Activated naive CD8-positive, alpha-beta T cell treated with anti-CD3 and anti-CD28 coated beads, Interleukin-2, amount 50 U/mL, for 24 hours (primary cell): ENCODE measurements around the gene INPP5E.

Experiments
- ATAC-seq: fragments of 150-1000 bp; cut with Tn5 transposase; one replicate; pipeline ENCODE4 v1.10.0; 2021
- DNase-seq: peaks from one replicate; pipeline ENCODE4 v3.0.0; 2021
- H3K27ac Mint-ChIP-seq: one replicate; pipeline ENCODE4 v1.8.0; 2021; ENCODE audit warnings: mild to moderate bottlenecking, mixed read lengths
- H3K27me3 Mint-ChIP-seq: one replicate; pipeline ENCODE4 v1.8.0; 2021; ENCODE audit warnings: mixed read lengths
- H3K36me3 Mint-ChIP-seq: one replicate; pipeline ENCODE4 v1.8.0; 2021; ENCODE audit warnings: low read depth, mixed read lengths
- H3K4me1 Mint-ChIP-seq: one replicate; pipeline ENCODE4 v1.8.0; 2021; ENCODE audit warnings: mixed read lengths
- H3K4me3 Mint-ChIP-seq: one replicate; pipeline ENCODE4 v1.8.0; 2021; ENCODE audit warnings: mild to moderate bottlenecking, moderate library complexity, mixed read lengths
- H3K9me3 Mint-ChIP-seq: one replicate; pipeline ENCODE4 v1.8.0; 2021; ENCODE audit warnings: mixed read lengths

INPP5E gene, protein sequence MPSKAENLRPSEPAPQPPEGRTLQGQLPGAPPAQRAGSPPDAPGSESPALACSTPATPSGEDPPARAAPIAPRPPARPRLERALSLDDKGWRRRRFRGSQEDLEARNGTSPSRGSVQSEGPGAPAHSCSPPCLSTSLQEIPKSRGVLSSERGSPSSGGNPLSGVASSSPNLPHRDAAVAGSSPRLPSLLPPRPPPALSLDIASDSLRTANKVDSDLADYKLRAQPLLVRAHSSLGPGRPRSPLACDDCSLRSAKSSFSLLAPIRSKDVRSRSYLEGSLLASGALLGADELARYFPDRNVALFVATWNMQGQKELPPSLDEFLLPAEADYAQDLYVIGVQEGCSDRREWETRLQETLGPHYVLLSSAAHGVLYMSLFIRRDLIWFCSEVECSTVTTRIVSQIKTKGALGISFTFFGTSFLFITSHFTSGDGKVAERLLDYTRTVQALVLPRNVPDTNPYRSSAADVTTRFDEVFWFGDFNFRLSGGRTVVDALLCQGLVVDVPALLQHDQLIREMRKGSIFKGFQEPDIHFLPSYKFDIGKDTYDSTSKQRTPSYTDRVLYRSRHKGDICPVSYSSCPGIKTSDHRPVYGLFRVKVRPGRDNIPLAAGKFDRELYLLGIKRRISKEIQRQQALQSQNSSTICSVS

DNA sequence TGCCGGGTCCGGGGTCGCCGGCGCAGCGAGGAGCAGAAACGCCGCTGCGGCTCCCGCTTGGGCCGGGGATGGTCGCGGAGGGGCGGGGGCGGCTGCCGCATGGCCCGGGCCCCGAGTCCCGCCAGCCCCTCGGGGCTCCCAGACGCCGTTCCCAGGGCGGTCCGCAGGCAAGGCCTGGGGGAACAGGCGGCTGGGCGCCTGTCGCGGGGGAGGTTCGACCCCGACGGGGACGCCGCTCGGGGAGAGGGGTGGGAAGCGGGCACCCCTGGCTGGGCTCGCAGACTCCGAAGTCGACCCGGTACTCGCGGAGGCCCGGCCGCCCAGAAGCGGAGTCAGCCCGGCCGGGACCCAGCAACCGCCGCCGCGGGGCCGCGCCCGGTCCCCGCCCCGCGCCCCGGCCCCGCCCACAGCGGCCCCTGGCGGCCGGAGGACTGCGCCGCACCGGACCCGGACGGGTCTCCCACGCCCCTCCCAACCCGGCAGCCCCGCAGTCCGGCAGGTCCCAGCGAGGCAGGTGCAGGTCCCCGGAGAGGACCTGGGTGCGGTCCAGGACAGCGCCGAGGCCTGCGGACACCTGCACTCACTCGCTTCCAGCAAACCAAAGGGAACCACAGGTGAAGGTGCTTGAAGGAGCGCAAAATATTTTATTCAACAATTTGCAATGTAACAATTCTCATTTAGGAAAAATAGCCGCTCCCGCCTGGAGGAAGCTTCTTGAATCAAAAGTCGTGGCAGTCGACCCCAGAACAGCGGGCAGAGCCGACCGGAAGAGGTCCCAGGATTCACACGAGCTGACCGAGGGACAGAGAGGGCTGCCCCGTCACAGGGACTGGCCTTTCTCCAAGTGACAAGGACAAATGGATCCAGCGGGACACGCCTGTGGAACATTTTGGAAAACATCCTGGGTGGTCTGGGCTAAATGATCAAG lies at the start of gene INPP5E:
INPP5E (minus strand) TSS at position 365 of the 928 bp plus-strand sequence. CDS start 426 bp downstream, outside the sequence.
- peaks cover 17% of the 10 kb centered on the region for H3K36me3 Mint-ChIP-seq

DNA sequence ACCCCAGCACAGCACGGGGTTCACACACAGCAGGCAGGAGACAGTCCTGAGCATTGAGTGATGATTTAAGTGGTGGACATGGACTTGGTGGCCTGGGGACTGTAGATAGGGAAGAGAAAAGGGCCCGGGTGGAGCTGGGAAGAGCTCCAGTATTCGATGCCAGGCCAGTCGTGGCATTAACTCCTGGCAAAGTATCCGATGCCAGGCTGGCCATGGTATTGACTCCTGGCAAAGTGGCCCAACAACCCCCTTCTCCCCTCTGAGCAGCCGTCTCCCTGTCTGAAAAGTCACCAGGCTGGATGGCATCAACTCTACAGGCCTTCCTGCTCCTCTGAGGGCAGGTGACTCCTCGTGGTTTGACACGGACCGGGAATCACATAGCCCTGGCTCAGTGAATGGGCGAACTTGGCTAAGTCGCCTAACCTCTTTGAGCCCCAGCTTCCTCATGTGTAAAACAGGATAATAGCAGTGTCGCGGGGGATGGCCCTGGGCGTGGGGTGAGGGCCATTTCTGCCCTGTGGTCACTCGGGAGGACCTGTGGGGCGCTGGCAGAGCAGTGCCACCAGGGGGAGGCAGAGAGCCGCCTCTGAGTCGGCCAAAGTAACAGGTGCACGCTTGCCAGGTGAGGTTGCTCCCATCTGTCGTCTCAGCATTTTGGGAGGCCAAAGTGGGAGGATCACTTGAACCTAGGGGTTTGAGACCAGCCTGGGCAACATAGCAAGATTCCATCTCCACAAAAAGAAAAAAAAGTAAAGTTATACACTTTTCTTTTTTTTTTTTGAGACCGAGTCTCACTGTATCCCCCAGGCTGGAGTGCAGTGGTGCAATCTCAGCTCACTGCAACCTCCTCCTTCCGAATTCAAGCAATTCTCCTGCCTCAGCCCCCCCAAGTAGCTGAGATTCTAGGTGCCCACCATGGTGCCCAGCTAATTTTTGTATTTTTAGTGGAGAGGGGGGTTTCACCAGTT lies 48.9 kb upstream of the INPP5E start:
- no peak overlapping the region for H3K4me3 Mint-ChIP-seq
- no peaks in the 10 kb centered on the region for H3K36me3 Mint-ChIP-seq
- no peak for ATAC-seq
- no peak overlapping the region for H3K27ac Mint-ChIP-seq
- peak; percentile 82 for DNase-seq
- no peaks in the 10 kb centered on the region for H3K27me3 Mint-ChIP-seq
- peaks cover 6% of the 10 kb centered on the region for H3K4me1 Mint-ChIP-seq
- no peaks in the 10 kb centered on the region for H3K9me3 Mint-ChIP-seq

More for the DNA sequence above, at the start of gene INPP5E:
- ATAC-seq (peak; percentile 84), DNase-seq (peak; percentile 91)
- Mint-ChIP-seq H3K27ac (no peak within 1 kb of the TSS), H3K4me3 (peak within 1 kb of the TSS; percentile 81), H3K27me3 (no peaks in the 10 kb centered on the region), H3K9me3 (no peaks in the 10 kb centered on the region), H3K4me1 (peaks cover 22% of the 10 kb centered on the region)

DNA sequence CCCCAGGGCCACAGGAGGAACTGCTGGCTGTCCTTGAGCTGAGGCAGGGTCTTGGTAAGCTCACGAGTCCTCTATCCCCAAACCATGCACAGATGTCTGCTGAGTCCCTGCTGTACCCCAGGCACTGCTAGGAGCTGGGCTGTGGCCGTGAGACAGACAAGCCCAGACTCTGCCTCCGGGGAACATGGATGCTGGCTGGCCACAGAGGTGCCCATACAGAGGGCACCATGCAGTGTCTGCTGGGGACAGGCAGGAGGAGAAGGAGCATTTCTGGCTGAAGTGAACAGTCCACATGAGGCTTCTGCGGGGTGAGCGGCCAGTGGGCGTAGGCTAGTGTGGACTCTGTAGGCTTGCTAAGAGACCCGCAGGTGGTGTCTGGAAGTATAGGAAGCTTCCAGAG lies 48.0 kb upstream of the INPP5E start:
- ATAC-seq, result no peak
- Mint-ChIP-seq H3K27me3 (no peaks in the 10 kb centered on the region), H3K9me3 (no peaks in the 10 kb centered on the region), H3K4me1 (peaks cover 6% of the 10 kb centered on the region), H3K4me3 (no peak overlapping the region), H3K27ac (no peak overlapping the region), H3K36me3 (peaks cover 1% of the 10 kb centered on the region)
- DNase-seq, result no peak

DNA sequence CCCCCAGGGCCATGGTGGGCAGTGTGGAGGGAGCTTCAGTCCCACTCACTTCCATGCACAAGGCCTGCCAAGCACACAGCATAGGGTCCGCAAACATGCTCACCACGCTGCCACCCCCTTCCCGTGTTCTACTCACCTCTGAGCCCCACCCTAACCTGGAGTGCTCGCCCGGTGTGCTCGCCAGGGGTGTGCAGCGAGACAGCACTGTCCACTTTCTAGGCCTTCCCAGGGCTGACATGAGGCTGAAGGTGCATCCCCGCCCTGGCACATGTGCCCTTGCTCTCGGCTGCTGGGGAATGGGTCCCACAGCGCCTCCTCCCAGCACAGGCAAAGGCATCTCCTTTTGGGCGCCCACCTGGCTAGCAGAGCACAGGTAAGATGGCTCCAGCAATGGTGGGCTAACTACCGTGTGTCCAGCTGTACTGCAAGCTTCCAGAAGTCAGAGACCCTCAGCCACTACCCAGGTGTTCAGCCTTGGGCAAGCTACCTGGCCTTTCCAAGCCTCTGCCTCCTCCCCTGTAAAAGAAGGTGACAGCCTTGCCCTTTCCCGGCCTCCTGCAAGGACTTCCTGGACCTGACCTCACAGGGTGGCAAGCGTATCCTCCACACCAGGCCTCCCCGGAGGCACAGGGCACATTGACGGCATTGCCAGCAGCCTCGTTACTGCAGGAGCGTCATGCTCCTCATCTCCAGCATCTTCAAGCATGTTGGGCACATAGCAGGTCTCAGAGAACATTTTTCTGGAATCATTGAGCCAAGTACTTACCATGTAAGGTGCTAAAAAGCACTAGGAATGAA lies 47.4 kb upstream of the INPP5E start:
- Mint-ChIP-seq H3K4me1 (peaks cover 7% of the 10 kb centered on the region), H3K9me3 (no peaks in the 10 kb centered on the region), H3K36me3 (peaks cover 1% of the 10 kb centered on the region), H3K27ac (no peak overlapping the region), H3K27me3 (no peaks in the 10 kb centered on the region), H3K4me3 (no peak overlapping the region)
- no peak for ATAC-seq
- DNase-seq, result no peak

DNA sequence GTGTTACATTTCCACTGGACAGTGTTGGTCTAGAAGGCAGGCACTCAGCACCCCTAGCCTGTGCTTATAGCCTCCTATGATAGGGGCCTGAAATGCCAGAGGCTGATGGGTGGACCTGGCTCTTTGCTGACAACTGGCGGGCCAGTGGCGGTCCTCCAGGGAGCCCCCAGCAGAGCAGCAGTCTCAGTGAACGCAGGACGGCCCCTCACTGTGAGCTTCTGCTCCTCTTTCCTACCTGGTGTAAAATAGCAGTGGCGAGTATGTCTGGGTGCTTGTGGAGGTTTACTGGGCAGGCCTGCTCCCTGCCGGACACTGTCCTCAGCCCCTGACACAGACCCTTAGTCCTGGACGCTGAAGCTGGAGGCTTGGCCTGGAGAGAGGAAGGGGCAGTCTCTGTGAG lies 46.5 kb upstream of the INPP5E start:
- no peak for DNase-seq

DNA sequence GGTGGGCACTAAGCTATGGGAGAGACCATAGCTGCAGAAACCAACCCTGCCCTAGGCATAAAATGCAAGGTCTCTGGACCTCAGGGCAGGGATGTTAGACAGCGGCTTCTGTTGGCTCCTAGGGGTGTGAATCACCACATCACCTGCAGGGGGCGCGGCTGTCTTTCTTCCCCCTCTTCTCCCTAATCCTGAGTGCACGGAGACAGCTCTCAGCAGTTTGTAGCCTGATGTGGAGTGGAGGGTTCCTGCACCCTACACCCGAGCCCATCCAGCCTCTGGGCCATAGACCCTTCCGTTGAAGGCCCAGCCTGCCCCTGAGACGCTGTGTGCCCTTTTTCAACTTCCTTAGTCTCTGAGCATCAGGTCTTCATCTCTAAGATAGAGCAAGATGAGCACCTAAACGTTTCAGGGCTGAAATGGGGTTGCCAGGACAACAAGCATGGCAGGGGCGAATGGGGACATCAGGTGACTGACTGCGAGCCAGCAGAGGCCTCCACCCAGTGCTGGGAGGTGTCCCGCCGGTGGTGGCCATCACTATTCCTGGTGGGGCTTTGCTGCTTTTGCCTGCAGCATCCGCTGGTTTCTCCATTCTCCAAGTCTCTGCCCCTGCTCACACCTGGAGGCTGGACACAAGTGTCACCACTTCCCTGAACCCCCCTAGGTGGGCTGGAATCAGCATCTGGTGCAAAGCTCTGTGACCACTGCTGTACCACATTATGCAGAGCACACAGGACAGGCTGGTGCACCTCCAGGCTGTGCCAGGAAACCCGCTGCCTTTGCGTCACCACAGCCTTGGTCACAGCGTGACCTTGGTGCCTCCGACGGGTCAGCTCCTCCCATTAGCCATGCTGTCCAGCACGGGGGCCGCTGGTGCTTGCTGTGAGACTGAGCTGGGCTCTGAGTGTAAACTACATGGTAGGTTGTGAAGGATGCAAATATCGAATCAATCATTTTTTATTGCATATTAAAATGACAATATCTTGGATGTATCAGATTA lies 45.7 kb upstream of the INPP5E start:
- H3K27ac Mint-ChIP-seq, result peak overlapping the region; percentile 54
- no peaks in the 10 kb centered on the region for H3K9me3 Mint-ChIP-seq
- H3K4me3 Mint-ChIP-seq, result peak overlapping the region; percentile 48
- DNase-seq (peak; percentile 86), ATAC-seq (no peak)
- H3K36me3 Mint-ChIP-seq, result peaks cover 8% of the 10 kb centered on the region
- no peaks in the 10 kb centered on the region for H3K27me3 Mint-ChIP-seq
- peaks cover 20% of the 10 kb centered on the region for H3K4me1 Mint-ChIP-seq

More for the DNA sequence above, 46.5 kb upstream of the INPP5E start:
- ATAC-seq, result no peak
- Mint-ChIP-seq H3K36me3 (peaks cover 7% of the 10 kb centered on the region), H3K27me3 (no peaks in the 10 kb centered on the region), H3K27ac (no peak overlapping the region), H3K4me3 (no peak overlapping the region), H3K4me1 (peaks cover 16% of the 10 kb centered on the region), H3K9me3 (no peaks in the 10 kb centered on the region)

DNA sequence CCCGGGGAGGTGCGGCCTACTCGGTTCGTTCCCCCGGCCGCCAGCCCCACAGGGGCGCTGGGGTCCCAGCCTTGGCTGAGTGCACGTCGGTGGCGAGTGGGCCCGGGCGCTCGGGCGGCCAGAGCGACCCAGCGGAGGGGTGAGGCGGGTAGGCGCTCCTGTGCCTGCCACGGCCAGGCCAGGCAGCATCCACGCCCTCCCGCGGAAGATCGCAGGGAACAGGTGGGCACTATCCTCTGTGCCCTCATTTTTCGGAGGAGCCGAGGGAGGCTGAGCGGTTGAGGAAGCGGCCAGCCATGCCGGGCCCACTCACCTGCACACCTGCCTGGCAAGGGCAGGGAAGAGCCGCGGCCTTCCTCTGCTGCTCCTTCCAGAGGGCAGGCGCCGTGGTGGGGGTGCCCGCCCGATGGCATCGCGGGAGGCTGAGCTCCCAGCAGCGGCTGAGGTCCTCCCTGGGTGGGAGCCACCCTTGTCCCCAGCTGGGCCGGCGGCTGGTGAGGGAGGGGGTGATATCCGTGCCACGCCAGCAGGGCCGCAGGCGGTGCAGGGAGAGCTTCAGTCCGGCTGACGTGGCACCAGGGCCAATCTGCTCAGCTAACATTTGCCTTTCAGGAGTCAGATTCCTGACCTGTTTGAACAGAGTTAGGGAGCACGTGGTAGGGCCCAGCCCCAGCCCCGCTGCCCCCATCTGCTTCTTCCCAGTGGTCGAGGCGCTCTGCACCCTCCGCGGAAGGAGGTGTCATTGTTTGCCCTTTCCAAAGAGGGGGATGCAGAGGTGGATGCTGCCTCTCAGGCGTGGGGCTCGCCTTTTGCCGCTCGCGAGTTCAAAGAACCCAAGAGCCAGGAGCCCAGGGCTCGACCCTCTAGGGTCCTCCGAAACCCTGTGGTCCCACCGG lies 44.8 kb upstream of the INPP5E start:
- DNase-seq, result no peak
- H3K9me3 Mint-ChIP-seq, result no peaks in the 10 kb centered on the region
- peak overlapping the region; percentile 48 for H3K4me3 Mint-ChIP-seq
- H3K27ac Mint-ChIP-seq, result peak overlapping the region; percentile 54
- H3K4me1 Mint-ChIP-seq, result peaks cover 27% of the 10 kb centered on the region
- ATAC-seq, result no peak
- H3K36me3 Mint-ChIP-seq, result peaks cover 14% of the 10 kb centered on the region
- H3K27me3 Mint-ChIP-seq, result no peaks in the 10 kb centered on the region

DNA sequence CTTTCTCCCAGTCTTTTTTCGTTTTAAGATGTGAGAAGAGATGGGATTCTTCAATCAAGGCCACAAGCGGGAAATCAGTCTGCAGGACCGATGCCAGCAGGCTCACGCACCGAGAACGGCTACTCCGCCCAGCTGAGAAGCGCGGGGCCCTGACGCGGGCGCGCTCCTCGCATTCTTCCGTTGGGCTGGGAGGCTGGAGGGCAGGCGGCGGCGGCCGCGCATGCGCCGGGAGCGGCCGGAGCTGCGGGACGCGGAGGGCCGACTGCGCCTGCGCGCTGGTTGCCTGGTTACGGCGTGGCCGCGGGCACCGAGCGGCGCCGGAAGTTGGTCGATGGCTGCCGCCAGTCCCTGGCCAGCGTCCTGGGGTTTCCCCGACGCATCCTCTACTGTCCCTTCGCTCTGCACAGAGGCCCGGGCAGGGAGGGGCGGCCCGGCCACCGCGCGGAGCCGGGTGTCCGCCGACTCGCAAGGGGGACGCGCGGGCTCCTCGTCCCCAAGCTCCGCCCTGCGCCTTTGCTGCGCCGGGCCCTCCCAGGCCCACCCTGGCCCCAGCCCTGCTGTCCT lies 44.0 kb upstream of the INPP5E start:
- Mint-ChIP-seq H3K9me3 (no peaks in the 10 kb centered on the region), H3K27me3 (no peaks in the 10 kb centered on the region), H3K4me1 (peaks cover 31% of the 10 kb centered on the region), H3K27ac (peak overlapping the region; percentile 95), H3K4me3 (peak overlapping the region; percentile 93), H3K36me3 (peaks cover 18% of the 10 kb centered on the region)
- peak; percentile 99 for DNase-seq
- peak; percentile 67 for ATAC-seq

DNA sequence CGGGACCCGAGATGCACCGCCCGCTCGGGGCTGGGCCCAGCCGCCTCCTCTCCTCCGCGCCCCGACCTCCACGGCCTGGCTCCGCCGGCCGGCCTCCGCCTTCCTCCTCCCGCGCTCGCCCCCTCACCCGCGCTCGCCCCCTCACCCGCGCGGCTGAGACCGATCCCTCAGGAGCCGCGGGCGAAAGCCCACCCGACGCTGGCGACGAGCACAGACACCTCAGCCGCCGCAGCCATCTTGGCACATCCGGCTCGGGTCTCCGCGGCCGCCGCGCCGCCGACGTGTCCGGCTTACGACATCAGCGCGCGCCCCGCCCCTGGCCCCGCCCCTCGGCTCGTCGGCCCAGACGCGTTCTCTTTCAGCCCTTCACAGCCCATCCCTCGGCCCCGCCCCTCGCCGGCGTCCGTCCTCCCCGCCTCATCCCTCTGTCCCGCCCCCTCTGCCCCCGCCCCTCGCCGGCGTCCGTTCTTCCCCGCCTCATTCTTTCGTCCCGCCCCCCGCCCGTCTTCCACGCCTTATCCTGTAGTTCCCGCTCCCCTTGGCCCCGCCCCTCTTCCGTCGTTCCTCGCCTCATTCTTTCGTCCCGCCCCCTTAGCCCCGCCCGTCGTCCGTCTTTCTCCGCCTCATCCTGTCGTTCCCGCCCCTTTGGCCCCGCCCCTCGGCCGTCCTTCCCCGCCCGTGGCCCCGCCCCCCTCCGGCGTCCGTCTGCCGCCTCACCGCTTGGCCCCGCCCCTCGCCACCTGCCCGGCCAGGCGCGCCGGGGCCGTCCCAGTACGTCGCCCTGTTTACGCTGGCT lies 43.3 kb upstream of the INPP5E start, which contains the start of gene SEC16A:
SEC16A (minus strand) TSS at position 248 of the 796 bp plus-strand sequence. CDS start 5,425 bp downstream, outside the sequence.
- peaks cover 34% of the 10 kb centered on the region for H3K4me1 Mint-ChIP-seq
- peaks cover 21% of the 10 kb centered on the region for H3K36me3 Mint-ChIP-seq
- DNase-seq, result peak; percentile 100
- peak; percentile 67 for ATAC-seq
- no peaks in the 10 kb centered on the region for H3K27me3 Mint-ChIP-seq
- peak within 1 kb of the TSS; percentile 95 for H3K27ac Mint-ChIP-seq
- no peaks in the 10 kb centered on the region for H3K9me3 Mint-ChIP-seq
- peak within 1 kb of the TSS; percentile 93 for H3K4me3 Mint-ChIP-seq

DNA sequence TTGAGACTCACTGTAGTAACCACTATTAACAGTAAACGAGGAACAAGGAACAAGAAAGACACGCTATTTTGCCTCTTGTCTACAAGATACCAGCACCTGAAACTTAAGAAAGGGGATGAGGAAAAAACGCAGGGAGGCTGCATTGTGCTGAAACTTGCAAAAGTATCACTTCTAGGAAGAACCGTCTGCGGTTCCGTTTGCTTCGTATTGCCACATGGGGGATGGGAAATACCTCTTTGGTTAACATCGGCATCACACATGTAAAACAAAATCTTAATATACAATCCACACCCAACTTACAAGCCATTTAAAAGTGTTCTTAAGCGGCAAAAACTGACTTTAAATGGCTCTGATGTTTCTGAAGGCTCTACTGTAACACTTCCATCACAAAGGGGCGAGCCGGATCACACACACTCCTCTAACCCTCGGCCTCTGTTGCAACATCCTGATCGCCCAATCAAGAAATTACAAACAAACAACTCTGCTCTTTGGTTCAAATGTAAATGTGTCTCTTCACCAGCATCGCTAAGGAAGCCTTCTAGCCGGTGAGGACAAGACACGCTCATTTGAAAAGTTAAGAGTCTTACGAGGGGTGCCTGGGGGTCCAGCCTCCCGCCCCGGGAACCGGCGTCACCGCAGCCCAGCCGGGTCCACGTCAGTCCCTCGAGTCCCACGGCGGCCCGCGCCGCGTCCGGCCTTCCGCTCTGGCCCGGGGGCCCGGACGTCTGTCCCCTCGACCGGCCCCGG lies 42.6 kb upstream of the INPP5E start:
- ATAC-seq (no peak), DNase-seq (peak; percentile 23)
- Mint-ChIP-seq H3K36me3 (peaks cover 23% of the 10 kb centered on the region), H3K27ac (peak overlapping the region; percentile 95), H3K4me1 (peaks cover 36% of the 10 kb centered on the region), H3K9me3 (no peaks in the 10 kb centered on the region), H3K27me3 (no peaks in the 10 kb centered on the region), H3K4me3 (peak overlapping the region; percentile 93)
